T-cell (primary cell): ENCODE results near the gene HES6. TPM values are rescaled to one million over a fixed set of nuclear protein-coding genes. Genes with fewer than 3 reads are reported as not detected.

Experiments used
- ATAC-seq, 4 experiments: fragments of 200-7000 bp in 3 of 4; fragments of 150-1000 bp in 1 of 4; cut with Tn5 transposase; replicated peaks in 1 of 4; 1 replicate in 3 of 4; 2 replicates in 1 of 4; pipeline ENCODE4 v1.10.0; 2021; ENCODE audit warnings: moderate library complexity in 3 of 4, mild to moderate bottlenecking in 2 of 4, moderate number of reproducible peaks in 1 of 4
- CTCF ChIA-PET, 2 donors: fragments of 300-600 bp; sonication (Branson Sonifier 250); formaldehyde crosslinking; loops; one replicate each; lab custom pipeline; 2022; ENCODE audit warnings: antibody characterized with exemption in 2 of 2; lab: Charles Lee
- POLR2A ChIA-PET, 2 donors: fragments of 300-600 bp; sonication (Branson Sonifier 250); formaldehyde crosslinking; loops; one replicate each; lab custom pipeline; 2022; ENCODE audit warnings: antibody characterized with exemption in 2 of 2; lab: Charles Lee
- DNase-seq, 35 experiments: peaks; one replicate each; pipeline versions ENCODE4 v3.0.0 to v3.0.0-alpha.2; 2013 to 2023
- H3K27ac ChIP-seq: one replicate; pipeline ENCODE4 v1.5.1; 2013; ENCODE audit warnings: low read length
- H3K27me3 ChIP-seq, 2 experiments: replicated peaks in 1 of 2; 1 replicate in 1 of 2; 2 replicates in 1 of 2; pipeline versions ENCODE4 v1.6.1 to v1.7.0; 2013; ENCODE audit warnings: low read length in 1 of 2, mixed read lengths in 1 of 2; ENCODE audit not compliant: control insufficient read depth in 2 of 2, insufficient read depth in 2 of 2; ENCODE audit errors: extremely low read depth in 1 of 2
- H3K36me3 ChIP-seq, 2 donors: 1 replicate in 1 of 2; 2 replicates in 1 of 2; pipeline versions ENCODE4 v1.6.1 to v1.7.0; 2013; ENCODE audit warnings: low read length in 1 of 2; ENCODE audit not compliant: control insufficient read depth in 2 of 2, insufficient read depth in 1 of 2; ENCODE audit errors: extremely low read depth in 1 of 2
- H3K4me1 ChIP-seq, 2 experiments: 1 replicate in 1 of 2; 2 replicates in 1 of 2; pipeline versions ENCODE4 v1.6.1 to v1.7.0; 2013; ENCODE audit warnings: low read length in 2 of 2, mixed read lengths in 1 of 2; ENCODE audit not compliant: insufficient read depth in 2 of 2, control insufficient read depth in 1 of 2; ENCODE audit errors: extremely low read depth in 1 of 2
- H3K4me3 ChIP-seq, 2 donors: 1 replicate in 1 of 2; 2 replicates in 1 of 2; pipeline versions ENCODE4 v1.5.1 to v1.7.0; 2013; ENCODE audit warnings: mild to moderate bottlenecking in 2 of 2, low read length in 1 of 2, moderate library complexity in 1 of 2; ENCODE audit not compliant: control insufficient read depth in 1 of 2; ENCODE audit errors: extremely low read depth in 1 of 2
- H3K9me3 ChIP-seq: 2 replicates; pipeline ENCODE4 v1.7.0; 2013
- H3K27ac Mint-ChIP-seq, 2 donors: one replicate each; pipeline ENCODE4 v1.8.0; 2020 to 2021; ENCODE audit warnings: mild to moderate bottlenecking in 2 of 2, mixed read lengths in 2 of 2
- H3K27me3 Mint-ChIP-seq, 2 donors: one replicate each; pipeline ENCODE4 v1.8.0; 2021 to 2022; ENCODE audit warnings: mixed read lengths in 2 of 2
- H3K36me3 Mint-ChIP-seq: one replicate; pipeline ENCODE4 v1.8.0; 2021; ENCODE audit warnings: mixed read lengths
- H3K4me1 Mint-ChIP-seq, 3 donors: one replicate each; pipeline ENCODE4 v1.8.0; 2020 to 2022; ENCODE audit warnings: mixed read lengths in 3 of 3, mild to moderate bottlenecking in 1 of 3
- H3K4me3 Mint-ChIP-seq, 3 donors: one replicate each; pipeline ENCODE4 v1.8.0; 2020 to 2022; ENCODE audit warnings: mild to moderate bottlenecking in 3 of 3, mixed read lengths in 3 of 3, moderate library complexity in 3 of 3
- H3K9me3 Mint-ChIP-seq, 3 donors: one replicate each; pipeline ENCODE4 v1.8.0; 2020 to 2022; ENCODE audit warnings: mixed read lengths in 3 of 3
- WGBS: methylation state at CpG from one replicate; pipeline ENCODE4 v1.1.5; 2013; ENCODE audit warnings: missing lambda C conversion rate; ENCODE audit not compliant: insufficient coverage; 5-methylcytosine and 5-hydroxymethylcytosine counted together
- total RNA-seq, 35 experiments: library from RNA in 6 of 35; stranded (reverse) in 6 of 35; fragments of 120-200 nt in 1 of 35; gene quantifications; one replicate each; pipeline versions ENCODE4 v1.2.1 to v1.2.4 and lab custom pipeline; 2013 to 2026

Gene HES6
- total RNA-seq, 5 donors from 2014 or later (not counting 1 experiment from before 2014, with no cell fraction given) = 1.7 to 3.6 (median 2.7) TPM

- no peaks in the 10 kb centered on the region for H3K9me3 Mint-ChIP-seq
- peaks cover 18 to 48% of the 10 kb centered on the region in 2 experiments for H3K27me3 ChIP-seq
- no peaks in the 10 kb centered on the region for H3K9me3 ChIP-seq
- no peak overlapping the region for H3K4me3 ChIP-seq
- CTCF ChIA-PET = no interaction called here
- H3K4me1 ChIP-seq = peaks cover 0 to 28% of the 10 kb centered on the region in 2 experiments
- H3K4me3 Mint-ChIP-seq = peak overlapping the region; percentile 40 to 66 (median 57)
- POLR2A ChIA-PET = no interaction called here
- ATAC-seq (no peak), DNase-seq (no peak)
- H3K27me3 Mint-ChIP-seq = peaks cover 12 to 23% of the 10 kb centered on the region in 2 donors
- no peaks in the 10 kb centered on the region for H3K36me3 ChIP-seq
- WGBS = 100% methylated on average over 1 of the region's 5 CpGs
- H3K4me1 Mint-ChIP-seq = peaks cover 8 to 15% (median 10%) of the 10 kb centered on the region in 3 donors
- H3K36me3 Mint-ChIP-seq = no peaks in the 10 kb centered on the region
- H3K27ac ChIP-seq = no peak overlapping the region
- no peak overlapping the region for H3K27ac Mint-ChIP-seq
These were observed 1.5 kb downstream of the HES6 start for GRCh38 chr2:238238311-238238765.

GRCh38 chr2:238237431-238238135 is 2.3 kb downstream of the HES6 start:
- ATAC-seq (no peak), DNase-seq (peak in 1 of 35 experiments; percentile 5)
- Histone ChIP-seq H3K36me3 (no peaks in the 10 kb centered on the region), H3K27ac (no peak overlapping the region), H3K27me3 (peaks cover 18 to 48% of the 10 kb centered on the region in 2 experiments), H3K4me1 (peaks cover 0 to 28% of the 10 kb centered on the region in 2 experiments), H3K9me3 (no peaks in the 10 kb centered on the region), H3K4me3 (no peak overlapping the region)
- H3K4me1 Mint-ChIP-seq = peaks cover 8 to 15% (median 13%) of the 10 kb centered on the region in 3 donors
- H3K27ac Mint-ChIP-seq = no peak overlapping the region
- no peaks in the 10 kb centered on the region for H3K9me3 Mint-ChIP-seq
- WGBS = 86% methylated on average over 8 of the region's 11 CpGs
- H3K4me3 Mint-ChIP-seq = peak overlapping the region in 2 of 3 donors; percentile 40 to 57
- no peaks in the 10 kb centered on the region for H3K36me3 Mint-ChIP-seq
- CTCF ChIA-PET = no interaction called here
- peaks cover 12 to 24% of the 10 kb centered on the region in 2 donors for H3K27me3 Mint-ChIP-seq
- POLR2A ChIA-PET = no interaction called here

- POLR2A ChIA-PET = no interaction called here
These were observed 3.3 kb downstream of the HES6 start for GRCh38 chr2:238236571-238236970.

GRCh38 chr2:238235856-238236255 is 4.0 kb downstream of the HES6 start:
- peaks cover 4 to 35% of the 10 kb centered on the region in 2 experiments for H3K4me1 ChIP-seq
- no peaks in the 10 kb centered on the region for H3K36me3 Mint-ChIP-seq
- H3K36me3 ChIP-seq = no peaks in the 10 kb centered on the region
- no peak overlapping the region for H3K4me3 ChIP-seq
- H3K27ac ChIP-seq = no peak overlapping the region
- CTCF ChIA-PET = no interaction called here
- H3K4me1 Mint-ChIP-seq = peaks cover 18 to 30% (median 26%) of the 10 kb centered on the region in 3 donors
- WGBS = 92% methylated on average over 6 of the region's 7 CpGs
- H3K9me3 ChIP-seq = no peaks in the 10 kb centered on the region
- POLR2A ChIA-PET = no interaction called here
- peaks cover 12 to 24% of the 10 kb centered on the region in 2 donors for H3K27me3 Mint-ChIP-seq
- peaks cover 18 to 56% of the 10 kb centered on the region in 2 experiments for H3K27me3 ChIP-seq
- no peak overlapping the region for H3K27ac Mint-ChIP-seq
- no peak for DNase-seq
- no peaks in the 10 kb centered on the region for H3K9me3 Mint-ChIP-seq
- ATAC-seq = no peak
- peak overlapping the region in 2 of 3 donors; percentile 3 to 67 for H3K4me3 Mint-ChIP-seq

More at GRCh38 chr2:238236571-238236970, 3.3 kb downstream of the HES6 start:
- Mint-ChIP-seq H3K4me1 (peaks cover 13 to 23% (median 21%) of the 10 kb centered on the region in 3 donors), H3K27ac (no peak overlapping the region), H3K9me3 (no peaks in the 10 kb centered on the region), H3K36me3 (no peaks in the 10 kb centered on the region), H3K4me3 (no peak overlapping the region), H3K27me3 (peaks cover 12 to 24% of the 10 kb centered on the region in 2 donors)
- H3K27me3 ChIP-seq = peaks cover 18 to 51% of the 10 kb centered on the region in 2 experiments
- 86% methylated on average over 3 of the region's 4 CpGs for WGBS
- DNase-seq (no peak), ATAC-seq (no peak)
- H3K27ac ChIP-seq = no peak overlapping the region
- CTCF ChIA-PET = no interaction called here
- H3K9me3 ChIP-seq = no peaks in the 10 kb centered on the region
- no peaks in the 10 kb centered on the region for H3K36me3 ChIP-seq
- no peak overlapping the region for H3K4me3 ChIP-seq
- peaks cover 0 to 32% of the 10 kb centered on the region in 2 experiments for H3K4me1 ChIP-seq

- Mint-ChIP-seq H3K4me3 (peak overlapping the region; percentile 60 to 74 (median 67)), H3K36me3 (no peaks in the 10 kb centered on the region), H3K4me1 (peaks cover 22 to 34% (median 30%) of the 10 kb centered on the region in 3 donors), H3K9me3 (no peaks in the 10 kb centered on the region), H3K27ac (no peak overlapping the region), H3K27me3 (peaks cover 12 to 28% of the 10 kb centered on the region in 2 donors)
- DNase-seq = no peak
- WGBS = 65% methylated on average over 11 of the region's 11 CpGs
- H3K27me3 ChIP-seq = peaks cover 18 to 54% of the 10 kb centered on the region in 2 experiments
- ChIA-PET CTCF (no interaction called here), POLR2A (no interaction called here)
- no peak overlapping the region for H3K4me3 ChIP-seq
- no peak overlapping the region for H3K27ac ChIP-seq
- no peaks in the 10 kb centered on the region for H3K36me3 ChIP-seq
- no peaks in the 10 kb centered on the region for H3K9me3 ChIP-seq
- no peak for ATAC-seq
- peaks cover 5 to 32% of the 10 kb centered on the region in 2 experiments for H3K4me1 ChIP-seq
These were observed 4.5 kb downstream of the HES6 start for GRCh38 chr2:238235331-238235732.

- CTCF ChIA-PET = interaction anchor here in 1 of 2 donors (0.6 kb wide), 1 partner anchor 30 kb away, joined by 3 read pairs; the partner anchor contains the start of gene ILKAP
- Mint-ChIP-seq H3K4me1 (peaks cover 21 to 48% (median 33%) of the 10 kb centered on the region in 3 donors), H3K36me3 (peaks cover 3% of the 10 kb centered on the region), H3K4me3 (peak overlapping the region; percentile 25 to 67 (median 62)), H3K27ac (no peak overlapping the region), H3K9me3 (no peaks in the 10 kb centered on the region), H3K27me3 (peaks cover 12 to 29% of the 10 kb centered on the region in 2 donors)
- WGBS = 89% methylated on average over 5 of the region's 12 CpGs
- H3K36me3 ChIP-seq = no peaks in the 10 kb centered on the region
- POLR2A ChIA-PET = interaction anchor here in 1 of 2 donors (0.6 kb wide), 1 partner anchor 32 kb away, joined by 3 read pairs; no protein-coding TSS in a partner anchor
- peaks cover 5 to 24% of the 10 kb centered on the region in 2 experiments for H3K4me1 ChIP-seq
- no peaks in the 10 kb centered on the region for H3K9me3 ChIP-seq
- no peak for ATAC-seq
- DNase-seq = no peak
- peaks cover 18 to 47% of the 10 kb centered on the region in 2 experiments for H3K27me3 ChIP-seq
- no peak overlapping the region for H3K27ac ChIP-seq
- H3K4me3 ChIP-seq = no peak overlapping the region
These were observed 6.2 kb downstream of the HES6 start for GRCh38 chr2:238233625-238234024.
